Stimulated activated CD8-positive, alpha-beta memory T cell treated with anti-CD3 and anti-CD28 coated beads, Interleukin-12 subunit alpha, Interleukin-12 subunit beta, amount 100 ng/mL, for 1 hour (primary cell): Measurements from ENCODE around the gene UGT2B28.
"Not testable (repeated sequence)": the region's sequence is repeated elsewhere in the genome, so short reads cannot be mapped to it uniquely, and the experiment has no call there.

ENCODE experiments used
- DNase-seq: peaks from one replicate; pipeline ENCODE4 v3.0.0-alpha.2; 2020; ENCODE audit warnings: low read depth

UGT2B28 gene

GRCh38 chr4:69343558-69344420 is 63.5 kb downstream of the UGT2B28 start:
- not testable (repeated sequence) for DNase-seq
